Neutrophil (primary cell): Measurements from ENCODE around the gene TNFRSF25.

ENCODE experiments used
- H3K27ac ChIP-seq: fragments of 200-600 bp; sonication (generic); 2 replicates; pipeline ENCODE4 v1.5.1; 2016; ENCODE audit warnings: mild to moderate bottlenecking, moderate library complexity
- H3K27me3 ChIP-seq: fragments of 200-600 bp; sonication (generic); 2 replicates; pipeline ENCODE4 v1.6.0; 2016; ENCODE audit warnings: mild to moderate bottlenecking
- H3K36me3 ChIP-seq: fragments of 200-600 bp; sonication (generic); 2 replicates; pipeline ENCODE4 v1.5.1; 2017
- H3K4me1 ChIP-seq, 2 experiments: fragments of 200-600 bp in 1 of 2; sonication (generic) in 1 of 2; 1 replicate in 1 of 2; 2 replicates in 1 of 2; pipeline versions ENCODE4 v1.5.1 to v1.6.1; 2013 to 2016; ENCODE audit warnings: low read depth in 1 of 2, low read length in 1 of 2, mild to moderate bottlenecking in 1 of 2, moderate library complexity in 1 of 2; ENCODE audit not compliant: control insufficient read depth in 1 of 2, insufficient read depth in 1 of 2
- H3K4me3 ChIP-seq, 2 experiments: fragments of 200-600 bp in 1 of 2; sonication (generic) in 1 of 2; 1 replicate in 1 of 2; 2 replicates in 1 of 2; pipeline ENCODE4 v1.5.1; 2013 to 2016; ENCODE audit warnings: low read depth in 1 of 2, low read length in 1 of 2, mild to moderate bottlenecking in 1 of 2, moderate library complexity in 1 of 2
- H3K9me3 ChIP-seq: fragments of 200-600 bp; sonication (generic); 2 replicates; pipeline ENCODE4 v1.5.1; 2016
- CTCF ChIP-seq: fragments of 200-600 bp; sonication (generic); IDR thresholded peaks from 2 replicates; pipeline ENCODE4 v1.5.1; 2016; ENCODE audit warnings: antibody characterized with exemption

TNFRSF25 gene

GRCh38 chr1:6511561-6512244 is 45.7 kb upstream of the TNFRSF25 start:
- peaks cover 8% of the 10 kb centered on the region for H3K27me3 ChIP-seq
- H3K27ac ChIP-seq: no peak overlapping the region
- H3K36me3 ChIP-seq: no peaks in the 10 kb centered on the region
- no peaks in the 10 kb centered on the region for H3K4me1 ChIP-seq
- no peak overlapping the region for H3K4me3 ChIP-seq
- no peak for TF ChIP-seq CTCF
- no peaks in the 10 kb centered on the region for H3K9me3 ChIP-seq

- Histone ChIP-seq H3K4me1 (no peaks in the 10 kb centered on the region), H3K9me3 (no peaks in the 10 kb centered on the region), H3K27ac (no peak overlapping the region), H3K4me3 (no peak overlapping the region), H3K27me3 (peaks cover 8% of the 10 kb centered on the region), H3K36me3 (no peaks in the 10 kb centered on the region)
- no peak for TF ChIP-seq CTCF
Observed at GRCh38 chr1:6511056-6511455, 45.1 kb upstream of the TNFRSF25 start.

GRCh38 chr1:6510493-6510892 is 44.5 kb upstream of the TNFRSF25 start:
- no peak for TF ChIP-seq CTCF
- no peaks in the 10 kb centered on the region for H3K9me3 ChIP-seq
- H3K36me3 ChIP-seq: no peaks in the 10 kb centered on the region
- H3K27ac ChIP-seq: no peak overlapping the region
- no peaks in the 10 kb centered on the region for H3K4me1 ChIP-seq
- no peak overlapping the region for H3K4me3 ChIP-seq
- peaks cover 8% of the 10 kb centered on the region for H3K27me3 ChIP-seq

GRCh38 chr1:6509919-6510291 is 43.9 kb upstream of the TNFRSF25 start:
- TF ChIP-seq CTCF: no peak

GRCh38 chr1:6509220-6509918 is 43.4 kb upstream of the TNFRSF25 start:
- H3K4me3 ChIP-seq: no peak overlapping the region
- peaks cover 8% of the 10 kb centered on the region for H3K27me3 ChIP-seq
- H3K4me1 ChIP-seq: no peaks in the 10 kb centered on the region
- H3K9me3 ChIP-seq: no peaks in the 10 kb centered on the region
- H3K27ac ChIP-seq: no peak overlapping the region
- H3K36me3 ChIP-seq: no peaks in the 10 kb centered on the region
- no peak for TF ChIP-seq CTCF

More at GRCh38 chr1:6509919-6510291, 43.9 kb upstream of the TNFRSF25 start:
- Histone ChIP-seq H3K27ac (no peak overlapping the region), H3K4me3 (no peak overlapping the region), H3K4me1 (no peaks in the 10 kb centered on the region), H3K9me3 (no peaks in the 10 kb centered on the region), H3K36me3 (no peaks in the 10 kb centered on the region), H3K27me3 (peaks cover 8% of the 10 kb centered on the region)
